Measurements from ENCODE around the gene PADI4. TPM values are rescaled to one million over a fixed set of nuclear protein-coding genes. Genes with fewer than 3 reads are reported as not detected.

The PADI4 gene
- total and polyA plus RNA-seq, 2 donors (not counting 3 experiments of a cell fraction or from before 2014, with no cell fraction given): not detected

- BruUV-seq (replicated peaks): no TSS peak
- Histone ChIP-seq H3K4me3 (replicated peaks in 1 of 3; ENCODE audit: insufficient read depth in 1 of 3, low read depth in 1 of 3, low read length in 3 of 3) (no peak overlapping the region), H3K9me1 (replicated peaks; ENCODE audit: control insufficient read depth, extremely low read depth, insufficient read depth, low read length) (no peaks in the 10 kb centered on the region), H2AFZ (ENCODE audit: low read depth, low read length) (no peak overlapping the region), H3K36me3 (ENCODE audit: control insufficient read depth in 2 of 2, extremely low read depth in 1 of 2, insufficient read depth in 2 of 2, low read length in 2 of 2) (no peaks in the 10 kb centered on the region), H3K4me2 (ENCODE audit: insufficient read depth, low read length) (no peak overlapping the region), H3K9ac (replicated peaks; ENCODE audit: extremely low read depth, insufficient read depth, low read length) (no peak overlapping the region), H3K27ac (ENCODE audit: insufficient read depth, low read depth, low read length) (no peak overlapping the region), H3K27me3 (ENCODE audit: control insufficient read depth in 2 of 2, insufficient read depth in 2 of 2, low read length in 2 of 2) (no peaks in the 10 kb centered on the region), H3K9me3 (replicated peaks; ENCODE audit: control insufficient read depth, insufficient read depth, low read length) (no peaks in the 10 kb centered on the region), H4K20me1 (replicated peaks; ENCODE audit: control insufficient read depth, extremely low read depth, insufficient read depth, low read length) (no peaks in the 10 kb centered on the region), H3K4me1 (ENCODE audit: control insufficient read depth, extremely low read depth, insufficient read depth, low read length) (no peaks in the 10 kb centered on the region), H3K79me2 (ENCODE audit: control insufficient read depth, insufficient read depth, low read length) (no peaks in the 10 kb centered on the region)
- dilution Hi-C loops (cut with MboI; ENCODE audit: extremely low pct_ligation_motif_present, low sequenced_read_pairs): no loop called here
- CTCF ChIA-PET: interaction anchor here (1.1 to 4.8 kb wide), 3 partner anchors 8 to 146 kb away, joined by 6 to 31 read pairs (median 22); no protein-coding TSS in a partner anchor
- TF ChIP-seq EZH2 (IDR thresholded peaks at IDR 0.05; ENCODE audit: borderline replicate concordance, low read depth, low read length, severe bottlenecking) (no peak), CTCF (IDR thresholded peaks at IDR 0.05; ENCODE audit: extremely low read depth in 1 of 2, insufficient read depth in 1 of 2, low read depth in 1 of 2, low read length in 2 of 2) (no peak), GATA2 (IDR thresholded peaks at IDR 0.05; ENCODE audit: insufficient read depth, insufficient read length, low read depth, low read length) (no peak), MAX (IDR thresholded peaks at IDR 0.05; ENCODE audit: insufficient read depth, insufficient read length) (no peak), MYC (IDR thresholded peaks at IDR 0.05; ENCODE audit: low read depth, low read length) (no peak), POLR2AphosphoS5 (IDR thresholded peaks at IDR 0.05; ENCODE audit: insufficient read depth, low read depth, low read length) (no peak), POLR2A (IDR thresholded peaks at IDR 0.05; ENCODE audit: low read depth, low read length) (no peak), FOS (IDR thresholded peaks at IDR 0.05; ENCODE audit: borderline replicate concordance, insufficient read depth, low read length) (no peak), JUN (IDR thresholded peaks at IDR 0.05; ENCODE audit: borderline replicate concordance, insufficient read depth, insufficient read length, low read depth) (no peak)
- POLR2A ChIA-PET: no interaction called here
- no peak for DNase-seq (ENCODE audit: low read depth, low spot score)
- intact Hi-C loops (cut with micrococcal nuclease): no loop called here
- FAIRE-seq: no peak
Observed at GRCh38 chr1:17270891-17271765, 36.9 kb upstream of the PADI4 start.
